Stimulated activated CD4-positive, alpha-beta T cell treated with anti-CD3 and anti-CD28 coated beads, TNF-alpha, amount 100 ng/mL, for 1 hour (primary cell): Measurements from ENCODE around the gene SEPHS1.
"Not testable (repeated sequence)": the region's sequence is repeated elsewhere in the genome, so short reads cannot be mapped to it uniquely, and the experiment has no call there.

ENCODE experiments used
- DNase-seq, 3 donors: peaks; one replicate each; pipeline ENCODE4 v3.0.0-alpha.2; 2020; ENCODE audit warnings: low read depth in 3 of 3, low spot score in 1 of 3

SEPHS1 gene, protein sequence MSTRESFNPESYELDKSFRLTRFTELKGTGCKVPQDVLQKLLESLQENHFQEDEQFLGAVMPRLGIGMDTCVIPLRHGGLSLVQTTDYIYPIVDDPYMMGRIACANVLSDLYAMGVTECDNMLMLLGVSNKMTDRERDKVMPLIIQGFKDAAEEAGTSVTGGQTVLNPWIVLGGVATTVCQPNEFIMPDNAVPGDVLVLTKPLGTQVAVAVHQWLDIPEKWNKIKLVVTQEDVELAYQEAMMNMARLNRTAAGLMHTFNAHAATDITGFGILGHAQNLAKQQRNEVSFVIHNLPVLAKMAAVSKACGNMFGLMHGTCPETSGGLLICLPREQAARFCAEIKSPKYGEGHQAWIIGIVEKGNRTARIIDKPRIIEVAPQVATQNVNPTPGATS

DNA sequence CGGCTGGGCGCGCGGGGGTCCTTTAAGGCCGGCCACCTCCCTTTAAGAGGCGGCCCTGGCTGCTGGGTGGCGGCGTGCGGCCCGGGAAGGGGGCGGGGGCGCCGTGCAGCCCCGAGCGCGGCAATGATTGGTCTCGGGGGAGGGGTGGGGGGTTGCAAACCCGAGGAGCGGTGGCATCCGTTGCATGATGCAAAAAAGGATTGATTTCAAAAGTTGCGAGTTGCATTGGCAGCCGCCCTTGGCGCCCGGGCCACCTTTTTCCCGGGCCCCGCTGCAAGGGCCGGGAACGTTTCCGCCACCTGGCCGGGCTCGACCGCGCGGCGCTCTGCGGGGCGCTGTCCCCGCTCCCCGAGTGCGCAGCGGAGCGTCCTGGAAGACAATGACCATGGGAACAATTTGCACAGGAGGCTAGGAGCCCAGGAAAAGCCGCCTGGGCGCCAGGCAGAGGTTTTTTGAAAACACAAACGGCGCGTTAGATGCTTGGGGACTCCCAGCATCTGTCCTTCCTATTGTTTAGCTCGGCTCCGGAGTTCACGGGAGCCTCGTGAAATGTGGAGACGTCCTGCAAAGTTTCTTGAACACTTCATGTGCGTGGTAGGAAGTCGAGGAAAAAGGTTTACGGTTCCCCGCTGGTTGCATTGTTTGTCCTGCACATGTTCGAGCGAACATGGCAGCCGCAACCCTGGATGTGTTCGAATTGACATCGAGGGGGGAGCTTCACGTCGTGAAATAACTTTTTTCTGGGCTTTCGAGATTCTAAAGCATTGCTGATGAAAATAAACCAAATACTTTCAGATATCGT, at the start of gene SEPHS1:
Gene SEPHS1, minus strand, starts transcription at position 78 of the 802 bp plus-strand sequence. CDS start 3,343 bp downstream, outside the sequence.
- DNase-seq, result peak; percentile 32 to 70 (median 59)

DNA sequence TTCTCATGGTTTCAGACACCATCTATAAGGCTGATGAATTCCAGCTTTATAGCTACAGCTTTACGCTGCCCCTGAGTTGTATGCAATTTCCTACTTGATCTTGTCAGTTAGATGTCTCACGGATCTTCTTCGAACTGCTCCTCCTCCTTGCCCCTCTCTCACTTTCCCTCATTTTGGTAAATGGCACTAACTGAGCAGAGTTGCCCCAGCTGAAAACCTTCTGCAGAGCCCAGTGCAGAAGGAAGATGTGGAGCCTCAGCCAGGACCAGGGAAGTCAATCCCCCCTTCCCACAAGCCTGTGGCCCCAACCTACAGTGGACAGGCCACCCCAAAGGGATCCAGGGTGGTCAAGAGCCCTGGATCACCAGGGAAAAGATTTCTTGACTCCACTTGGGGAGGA, 49.0 kb upstream of the SEPHS1 start:
- no peak for DNase-seq

DNA sequence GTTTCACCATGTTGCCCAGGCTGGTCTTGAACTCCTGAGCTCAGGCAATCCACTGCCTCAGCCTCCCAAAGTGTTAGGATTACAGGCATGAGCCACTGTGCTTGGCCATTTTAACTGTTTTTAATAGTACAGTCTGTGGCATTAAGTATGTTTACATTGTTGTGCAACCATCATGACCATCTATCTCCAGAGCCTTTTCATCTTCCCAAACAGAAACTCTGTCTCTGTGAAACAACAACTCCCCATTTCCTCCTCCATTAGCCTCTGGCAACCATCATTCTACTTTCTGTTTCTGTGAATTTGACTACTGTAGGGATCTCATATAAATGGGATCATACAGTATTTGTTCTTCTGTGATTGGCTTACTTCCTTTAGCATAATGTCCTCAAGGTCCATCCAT, 48.3 kb upstream of the SEPHS1 start:
- no peak for DNase-seq

DNA sequence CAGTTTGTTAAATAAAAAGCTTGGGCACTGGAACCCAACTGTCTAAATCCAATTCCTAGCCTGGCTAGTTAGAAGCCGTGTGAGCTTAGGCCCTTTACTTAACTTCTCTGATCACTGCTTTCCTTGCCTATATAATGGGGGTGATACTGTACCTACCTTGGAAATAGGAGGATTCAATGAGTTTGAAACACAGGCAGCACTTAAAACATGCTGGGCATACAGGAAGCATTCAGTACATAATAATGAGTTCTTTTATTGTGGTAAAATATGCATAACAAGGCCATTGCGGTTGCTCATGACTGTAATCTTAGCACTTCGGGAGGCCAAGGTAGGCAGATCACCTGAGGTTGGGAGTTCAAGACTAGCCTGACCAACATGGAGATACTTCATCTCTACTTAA, 47.4 kb upstream of the SEPHS1 start:
- DNase-seq, result no peak

DNA sequence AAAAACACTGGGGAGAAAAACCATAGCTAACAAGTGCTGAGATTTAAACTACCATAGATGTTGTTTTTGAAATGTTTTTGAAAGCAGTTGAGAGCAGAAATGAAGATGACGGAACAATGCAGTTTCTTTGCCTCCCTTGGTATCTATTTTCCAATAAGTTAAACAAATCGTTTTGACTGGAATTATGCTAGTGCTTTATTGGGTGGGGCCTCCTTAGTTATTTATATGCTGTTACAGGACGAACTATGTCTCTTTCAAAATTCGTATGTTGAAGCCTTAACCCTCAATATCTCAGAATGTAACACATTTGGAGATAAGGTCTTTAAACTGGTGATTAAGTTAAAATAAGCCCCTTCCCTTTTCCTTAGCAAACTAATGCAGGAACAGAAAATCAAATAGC, 45.5 kb upstream of the SEPHS1 start:
- no peak for DNase-seq

DNA sequence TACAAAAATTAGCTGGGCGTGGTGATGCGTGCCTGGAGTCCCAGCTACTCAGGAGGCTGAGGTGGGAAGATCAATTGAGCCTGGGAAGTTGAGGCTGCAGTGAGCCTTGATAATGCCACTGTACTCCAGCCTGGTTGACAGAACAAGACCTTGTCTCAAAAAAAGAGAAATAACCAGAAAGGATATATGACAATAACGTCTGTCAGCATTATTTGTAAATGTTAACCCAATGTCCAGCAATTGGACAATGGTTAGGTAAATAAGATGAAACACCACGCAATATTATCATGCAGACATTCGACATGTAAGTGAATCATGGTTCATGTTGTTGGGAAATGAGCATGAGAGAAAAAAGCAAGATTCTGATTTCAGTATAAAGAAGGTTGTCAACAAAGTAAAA, 44.6 kb upstream of the SEPHS1 start:
- DNase-seq, result no peak

DNA sequence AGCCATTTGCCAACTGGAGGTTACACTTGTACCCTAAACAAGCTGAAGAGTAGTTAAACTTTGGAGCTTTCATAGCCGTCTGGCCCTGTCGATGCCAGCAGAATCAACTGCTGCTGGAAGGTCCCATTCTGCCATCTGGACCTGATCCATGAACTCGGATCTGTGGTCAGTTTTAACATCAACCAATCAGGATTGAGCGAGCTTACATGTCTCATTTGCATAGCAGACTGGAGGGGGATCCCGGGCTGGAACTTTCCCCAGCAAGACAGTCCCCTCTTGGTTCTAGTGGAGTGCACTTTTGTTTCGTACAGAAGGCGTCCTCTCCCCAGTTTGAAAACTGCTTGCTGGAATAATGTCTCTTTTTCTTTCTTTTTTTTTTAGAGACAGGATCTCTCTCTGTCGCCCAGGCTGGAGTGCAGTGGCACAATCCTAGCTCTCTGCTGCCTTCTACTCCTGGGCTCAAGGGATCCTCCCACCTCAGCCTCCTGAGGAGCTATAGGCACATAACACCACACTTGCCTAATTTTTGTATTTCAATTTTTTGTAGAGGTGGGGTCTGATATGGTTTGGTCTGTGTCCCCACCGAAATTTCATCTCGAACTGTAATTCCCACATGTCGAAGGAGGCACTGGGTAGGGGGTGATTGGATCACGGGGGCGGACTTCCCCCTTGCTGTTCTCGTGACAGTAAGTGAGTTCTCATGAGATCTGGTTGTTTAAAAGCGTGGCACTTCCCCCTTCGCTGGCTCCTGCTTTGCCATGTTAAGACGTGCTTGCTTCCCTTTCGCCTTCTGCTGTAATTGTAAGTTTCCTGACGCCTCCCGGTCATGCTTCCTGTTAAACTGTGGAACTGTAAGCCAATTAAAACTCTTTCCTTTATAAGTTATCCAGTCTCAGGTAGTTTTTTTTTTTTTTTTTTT, 42.8 kb upstream of the SEPHS1 start:
- DNase-seq, result no peak

DNA sequence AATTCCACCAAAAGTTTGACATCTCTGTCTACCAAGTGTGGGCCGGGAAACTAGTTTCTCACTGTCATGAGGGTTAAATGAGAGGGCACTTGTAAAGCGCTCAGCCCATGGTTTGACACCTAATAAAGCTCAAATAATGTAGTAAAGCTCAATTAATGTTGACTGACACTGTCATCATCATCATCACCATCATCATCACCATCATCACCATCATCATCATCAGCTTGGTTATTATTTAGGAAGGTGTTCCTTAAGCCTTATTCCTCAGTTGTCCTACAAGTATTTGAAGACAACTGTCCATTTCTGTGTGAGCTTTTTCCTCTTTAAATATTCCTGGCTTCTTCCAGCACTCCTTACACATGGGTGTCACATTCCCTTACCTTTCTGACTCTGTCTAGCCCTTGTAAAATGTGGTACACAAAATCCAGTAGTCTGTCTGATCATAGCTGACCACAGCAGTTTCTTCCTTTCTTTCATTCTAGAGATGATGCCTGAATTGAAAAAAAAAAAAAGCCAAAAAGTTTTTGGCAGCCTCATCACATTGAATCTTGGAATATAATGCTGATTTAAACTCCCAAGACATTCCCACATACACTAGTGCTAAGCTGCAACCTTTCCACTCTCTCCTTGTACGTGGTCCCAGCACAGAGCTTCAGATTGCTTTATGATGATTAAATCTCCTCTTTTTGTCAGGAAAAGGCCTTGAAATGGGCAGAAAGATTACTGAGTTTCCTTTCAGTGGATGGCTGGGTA, 40.6 kb upstream of the SEPHS1 start:
- DNase-seq, result no peak

DNA sequence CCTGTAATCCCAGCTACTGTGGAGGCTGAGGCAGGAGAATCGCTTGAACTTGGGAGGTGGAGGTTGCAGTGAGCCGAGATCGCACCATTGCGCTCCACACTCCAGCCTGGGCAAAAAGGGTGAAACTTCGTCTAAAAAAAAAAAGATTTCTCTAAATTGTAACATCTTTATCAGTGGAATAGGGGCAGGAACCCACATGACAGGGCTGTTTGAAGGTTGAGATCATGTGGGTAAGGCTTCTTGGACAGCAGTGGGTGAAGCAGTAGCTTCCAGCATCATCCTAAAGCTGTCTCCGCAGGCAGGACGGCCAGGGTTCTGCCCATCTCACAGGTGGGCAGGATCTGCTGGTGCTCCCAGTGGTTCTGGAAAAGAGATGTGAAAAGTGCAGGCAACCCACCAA, 37.9 kb upstream of the SEPHS1 start:
- no peak for DNase-seq

DNA sequence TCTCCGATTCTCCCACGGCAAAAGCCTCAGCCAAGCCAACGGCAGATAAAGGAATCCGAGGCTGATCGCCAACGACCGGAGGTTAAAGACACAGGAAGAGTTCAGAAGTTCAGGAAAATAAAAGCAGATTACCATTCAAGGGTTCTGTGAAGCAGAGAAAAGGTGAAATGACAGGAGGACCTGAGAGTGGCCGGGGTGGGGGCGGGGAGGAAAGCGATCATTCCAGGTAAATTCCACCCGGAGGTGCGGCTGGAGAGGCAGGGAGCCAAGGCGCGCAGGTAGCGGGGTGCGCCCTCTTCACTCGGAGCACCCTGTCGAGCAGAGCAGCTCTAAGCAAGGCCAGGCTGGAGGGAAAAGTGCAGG, 35.3 kb upstream of the SEPHS1 start:
- DNase-seq, result no peak

DNA sequence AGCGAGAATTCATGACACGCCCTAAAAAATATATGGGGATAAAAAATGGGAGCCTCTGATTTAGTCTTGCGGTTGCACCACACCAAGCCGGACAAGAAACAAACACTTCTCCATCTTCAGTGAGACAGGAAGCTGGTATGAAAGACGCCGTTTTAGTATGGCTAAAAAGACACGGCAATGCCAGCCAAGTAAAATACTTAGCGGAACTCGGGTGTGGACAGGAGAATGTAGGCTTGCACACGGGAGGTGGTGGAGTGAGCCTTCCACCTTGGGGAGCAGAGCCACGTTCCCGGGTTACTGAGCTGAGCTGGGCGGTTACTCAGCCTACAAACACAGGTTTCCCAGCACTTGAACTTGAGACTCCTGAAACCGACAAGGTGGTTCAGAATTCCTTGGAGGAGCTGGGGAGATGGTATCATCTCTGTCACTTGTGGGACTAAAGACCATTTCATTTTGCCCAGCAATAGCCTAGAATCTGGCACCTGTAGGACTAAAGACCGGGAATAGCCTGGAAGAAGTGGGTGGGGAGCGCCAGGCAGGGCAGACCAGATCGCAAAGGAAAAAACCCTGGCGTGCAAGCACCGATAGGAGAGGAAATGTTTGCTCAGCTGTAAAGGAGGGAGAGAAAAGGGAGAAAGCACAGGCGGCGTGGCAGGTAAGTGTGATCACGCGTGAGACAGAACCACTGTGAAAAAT, 34.8 kb upstream of the SEPHS1 start:
- no peak for DNase-seq

DNA sequence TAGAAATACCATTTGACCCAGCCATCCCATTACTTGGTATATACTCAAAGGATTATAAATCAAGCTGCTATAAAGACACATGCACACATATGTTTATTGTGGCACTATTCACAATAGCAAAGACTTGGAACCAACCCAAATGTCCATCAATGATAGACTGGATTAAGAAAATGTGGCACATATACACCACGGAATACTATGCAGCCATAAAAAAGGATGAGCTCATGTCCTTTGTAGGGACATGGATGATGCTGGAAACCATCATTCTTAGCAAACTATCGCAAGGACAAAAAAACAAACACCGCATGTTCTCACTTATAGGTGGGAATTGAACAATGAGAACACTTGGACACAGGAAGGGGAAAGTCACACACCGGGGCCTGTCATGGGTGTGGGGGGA, 31.0 kb upstream of the SEPHS1 start:
- not testable (repeated sequence) for DNase-seq

DNA sequence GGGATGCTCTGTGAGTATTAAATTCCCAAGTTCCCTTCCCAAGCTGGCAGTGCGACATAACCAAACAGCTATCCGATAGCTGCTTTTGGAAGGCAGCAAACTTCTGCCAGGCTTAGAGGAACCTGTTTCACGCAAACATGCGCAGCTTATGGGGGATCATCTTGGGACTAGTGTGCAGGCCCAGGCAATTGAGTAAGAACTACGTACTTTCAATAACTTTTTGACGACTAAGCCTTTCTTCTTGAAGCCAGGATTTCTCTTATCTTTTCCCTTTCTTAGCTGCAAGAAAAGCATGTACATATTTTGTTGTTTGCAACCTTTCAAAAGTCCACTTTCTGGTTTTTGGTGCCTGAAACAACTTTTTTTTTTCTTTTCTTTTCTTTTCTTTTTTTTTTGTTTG, 28.7 kb upstream of the SEPHS1 start:
- no peak for DNase-seq

DNA sequence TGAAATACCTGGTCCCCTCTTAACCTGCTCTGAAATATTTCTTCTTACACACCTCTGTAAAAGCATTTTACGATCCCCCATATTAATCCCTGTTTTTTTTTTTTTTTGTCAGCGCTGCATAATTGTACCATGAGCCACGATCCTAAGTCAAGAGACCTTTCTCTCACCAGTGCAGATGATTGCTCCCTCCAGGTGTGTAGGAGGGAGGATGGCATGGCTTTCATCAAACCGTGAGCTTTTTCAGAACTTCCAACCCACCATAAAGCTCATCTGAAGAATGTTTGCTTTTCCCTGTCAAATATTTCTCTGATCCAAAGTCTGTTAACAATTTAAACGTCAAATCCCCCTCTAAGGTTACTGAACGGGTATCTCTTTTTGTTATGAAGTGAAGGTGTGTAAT, 28.2 kb upstream of the SEPHS1 start:
- no peak for DNase-seq

DNA sequence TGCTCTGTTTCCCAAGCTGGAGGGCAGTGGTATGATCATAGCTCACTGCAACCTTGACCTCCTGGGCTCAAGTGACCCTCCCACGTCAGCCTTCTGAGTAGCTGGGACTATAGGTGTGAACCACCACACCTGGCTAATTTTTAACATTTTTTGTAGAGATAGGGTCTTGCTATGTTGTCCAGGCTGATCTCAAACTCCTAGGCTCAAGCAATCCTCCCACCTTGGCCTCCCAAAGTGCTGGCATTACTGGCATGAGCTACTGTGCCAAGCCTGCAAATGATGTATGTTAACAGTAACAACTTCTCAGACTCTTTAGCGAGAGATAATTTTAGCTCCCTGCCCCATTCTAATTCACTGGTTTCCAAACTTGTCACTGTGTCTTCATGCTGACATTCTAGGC, 27.7 kb upstream of the SEPHS1 start:
- no peak for DNase-seq

DNA sequence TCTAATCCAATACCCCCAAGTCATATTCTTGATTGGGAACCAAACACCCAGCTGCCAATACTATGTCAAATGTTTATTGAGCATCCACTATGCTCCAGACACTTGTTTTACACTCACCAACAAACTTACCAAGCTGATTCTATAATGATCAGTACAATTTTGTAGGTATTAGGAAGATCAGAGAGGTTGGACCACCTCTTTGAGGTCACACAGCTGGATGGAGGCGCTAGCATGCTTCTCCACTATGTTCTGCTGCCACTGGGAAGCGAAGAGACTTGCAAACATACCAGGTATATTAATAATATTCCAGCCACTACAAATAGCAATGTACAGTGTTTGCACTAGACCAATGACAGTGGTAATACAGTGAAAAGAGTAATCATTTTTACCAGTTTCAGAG, 25.6 kb upstream of the SEPHS1 start:
- DNase-seq, result no peak

DNA sequence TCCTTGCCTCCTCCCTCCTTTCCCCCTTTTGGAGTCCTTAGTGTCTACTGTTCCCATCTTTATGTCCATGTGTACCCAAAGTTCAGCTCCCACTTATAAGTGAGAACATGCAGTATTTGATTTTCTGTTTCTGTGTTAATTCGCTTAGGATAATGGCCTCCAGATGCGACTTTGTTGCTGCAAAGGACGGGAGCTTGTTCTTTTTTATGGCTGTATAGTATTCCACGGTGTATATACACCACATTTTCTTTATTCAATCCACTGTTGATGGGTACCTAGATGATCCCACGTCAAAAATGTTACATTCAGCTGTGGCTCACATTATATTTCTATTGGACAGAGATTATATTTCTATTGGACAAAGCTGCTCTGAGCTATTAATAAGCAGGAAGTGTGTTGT, 24.4 kb upstream of the SEPHS1 start:
- no peak for DNase-seq

DNA sequence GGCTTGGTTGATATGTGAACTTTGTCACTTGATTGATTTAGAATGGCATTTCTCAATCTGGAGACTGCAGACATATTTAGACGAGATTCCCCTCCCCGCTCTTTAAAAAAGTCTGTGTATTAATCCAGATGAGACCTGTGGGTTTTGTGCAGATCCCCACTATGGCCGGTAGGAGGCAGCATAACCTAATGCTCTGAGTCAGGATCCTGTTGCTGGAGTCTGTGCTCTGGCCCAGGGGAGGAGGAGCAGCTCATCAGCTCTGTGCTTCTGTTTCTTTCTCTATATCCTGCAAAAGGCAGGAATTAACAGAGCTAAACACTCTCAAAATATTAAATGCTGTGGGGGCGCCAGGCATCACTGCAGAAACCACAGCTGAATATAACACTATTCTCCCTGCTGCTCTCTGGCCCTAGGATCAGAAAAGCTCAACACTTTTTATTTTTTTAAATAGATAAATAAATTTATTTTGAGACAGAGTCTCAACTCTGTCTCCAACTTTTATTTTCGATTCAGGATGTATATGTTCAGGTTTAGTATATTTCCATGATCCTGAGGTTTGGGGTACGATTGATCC, 23.9 kb upstream of the SEPHS1 start:
- peak in 2 of 3 donors; percentile 32 to 37 for DNase-seq

DNA sequence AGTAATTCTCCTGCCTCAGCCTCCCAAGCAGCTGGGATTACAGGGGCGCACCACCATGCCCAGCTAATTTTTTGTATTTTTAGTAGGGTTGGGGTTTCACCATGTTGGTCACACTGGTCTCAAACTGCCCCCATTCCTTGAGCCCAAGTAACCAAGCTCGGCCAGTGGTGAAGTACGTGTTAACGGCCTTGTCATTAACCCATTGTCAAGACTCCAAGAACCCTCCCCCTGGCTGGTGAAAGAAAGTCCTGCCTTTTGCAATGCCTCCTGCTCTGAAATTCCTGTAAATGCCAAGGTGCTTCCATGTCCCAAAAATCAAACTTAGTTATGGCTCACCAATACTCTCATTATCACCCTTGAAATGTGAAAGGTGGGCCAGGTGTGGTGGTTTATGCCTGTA, 18.8 kb upstream of the SEPHS1 start:
- no peak for DNase-seq

DNA sequence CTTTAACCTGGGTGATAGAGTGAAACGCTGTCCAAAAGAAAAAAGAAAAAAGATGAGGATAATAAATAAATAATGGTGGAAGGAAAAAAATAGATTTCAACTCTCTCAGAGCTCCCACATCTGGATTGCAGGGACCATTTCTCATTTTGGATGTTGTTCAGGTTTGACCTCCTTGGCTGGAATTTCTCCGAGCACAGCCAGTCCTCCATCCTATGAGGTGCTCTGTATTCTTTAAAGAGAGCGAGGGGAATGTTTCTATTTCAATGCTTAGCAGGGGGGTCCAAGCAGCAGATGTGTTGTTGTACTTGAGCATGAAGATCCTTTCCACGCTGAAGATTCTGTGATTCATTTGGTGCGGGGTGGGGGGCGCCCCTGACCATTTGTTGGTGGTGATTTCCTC, 17.7 kb upstream of the SEPHS1 start:
- DNase-seq, result no peak
